Measurements from ENCODE around the gene INO80E. TPM values are rescaled to one million over a fixed set of nuclear protein-coding genes. Genes with fewer than 3 reads are reported as not detected.
A peak's percentile ranks its signal among the peaks of the same experiment; 100 is the strongest.

INO80E gene
- total and polyA plus RNA-seq, 2 of the 8 experiments (the other 6 are each of a cell fraction or from before 2014, with no cell fraction given) = 43.0 to 91.2 TPM

DNA sequence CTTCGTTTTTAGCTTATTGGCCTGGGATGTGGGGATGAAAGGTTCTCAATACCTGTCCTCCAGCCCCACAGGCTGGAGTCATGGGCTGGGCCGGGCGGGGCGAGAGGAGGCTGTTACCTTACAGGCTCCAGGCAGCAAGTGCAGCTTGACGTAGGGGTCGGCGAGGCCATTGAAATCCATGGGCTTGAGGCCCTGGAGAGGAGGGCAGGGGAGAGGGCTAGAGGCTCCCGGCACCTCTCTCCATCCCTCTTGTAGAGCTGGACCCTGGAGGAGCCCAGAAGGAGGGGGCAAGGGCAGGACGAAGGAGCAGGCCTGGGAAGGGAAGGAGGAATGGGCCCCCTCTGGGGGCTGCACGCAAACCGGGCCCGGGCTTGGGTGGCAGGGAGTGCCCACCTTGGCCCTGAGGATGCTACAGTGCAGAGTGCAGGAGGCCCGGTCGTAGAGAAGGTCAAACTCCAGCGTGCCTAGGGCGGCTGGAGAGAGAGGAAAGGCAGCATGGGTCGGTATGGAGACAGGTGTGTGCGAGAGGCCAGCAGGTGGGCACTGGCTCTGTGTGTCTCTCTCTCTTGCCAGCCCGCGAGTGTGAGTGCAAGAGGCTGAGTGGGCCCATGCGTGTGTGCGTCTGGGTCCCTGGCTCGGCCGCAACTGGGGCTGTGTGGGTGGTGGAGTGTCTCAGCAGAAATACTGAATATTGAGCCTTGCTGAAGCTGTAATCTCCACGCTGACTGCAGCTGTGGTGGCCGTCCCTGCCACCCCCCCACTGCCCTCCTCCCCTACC is 13.2 kb downstream of the INO80E start:
- peak overlapping the region; percentile 2 for H4K91ac ChIP-seq (replicated peaks; ENCODE audit: insufficient read length, low read length)
- ChIA-PET CTCF (ENCODE audit: partially characterized antibody) (interaction anchor here (0.8 to 3.1 kb wide), 9 partner anchors 8 to 144 kb away, joined by 3 to 15 read pairs (median 4); partner anchors contain the start of genes C16orf92 and INO80E), POLR2A (ENCODE audit: partially characterized antibody) (interaction anchor here (0.5 to 2.2 kb wide), 11 partner anchors 8 to 224 kb away, joined by 3 to 5 read pairs (median 3); partner anchors contain the start of genes HIRIP3, TAOK2 and TBX6)
- no peak overlapping the region for H2BK5ac ChIP-seq (ENCODE audit: low read depth, low read length)
- H3K4me3 ChIP-seq (ENCODE audit: extremely low read depth in 1 of 4, insufficient read depth in 2 of 4, low read depth in 3 of 4, low read length in 4 of 4) = no peak overlapping the region
- peaks cover 0 to 21% (median 13%) of the 10 kb centered on the region in 4 experiments; a peak in 6 of 7 replicates for H3K4me1 ChIP-seq (replicated peaks in 1 of 4; ENCODE audit: control insufficient read depth in 3 of 4, insufficient read depth in 4 of 4, low read length in 3 of 4)
- H2BK120ac ChIP-seq (replicated peaks; ENCODE audit: low read depth, low read length) = no peak overlapping the region
- H2AK5ac ChIP-seq (ENCODE audit: low read depth, low read length) = 0 out of 2 replicates have a peak overlapping the region, but pooled peaks have one; percentile 13
- H2BK12ac ChIP-seq (ENCODE audit: low read depth, low read length) = 0 out of 2 replicates have a peak overlapping the region, but pooled peaks have one; percentile 9
- FAIRE-seq (no peak), DNase-seq (ENCODE audit: low read depth in 1 of 2, low spot score in 2 of 2) (no peak)
- no peak overlapping the region; a peak in 2 of 7 replicates for H3K9ac ChIP-seq (replicated peaks in 1 of 4; ENCODE audit: extremely low read depth in 1 of 4, low read depth in 3 of 4, low read length in 3 of 4)
- no peaks in the 10 kb centered on the region for H3K79me1 ChIP-seq (ENCODE audit: low read depth, low read length)
- H2AFZ ChIP-seq (ENCODE audit: low read length) = no peak overlapping the region
- WGBS, 2 experiments (ENCODE audit: extremely low coverage in 1 of 2, insufficient coverage in 1 of 2, insufficient read length in 1 of 2, insufficient replicate concordance in 2 of 2, low coverage in 1 of 2, low lambda C conversion rate in 2 of 2, missing lambda C conversion rate in 1 of 2) = 71% methylated on average over 17 of the region's 26 CpGs; no CpG with 5 or more reads in 1 of the 2 experiments
- H3K23me2 ChIP-seq (ENCODE audit: low read depth, low read length) = peaks cover 16% of the 10 kb centered on the region
- no peak overlapping the region for H4K5ac ChIP-seq (ENCODE audit: insufficient read length, low read depth, low read length)
- H3K56ac ChIP-seq (replicated peaks; ENCODE audit: insufficient read length, low read depth, low read length) = no peak overlapping the region
- peaks cover 0 to 4% (median 0%) of the 10 kb centered on the region in 4 experiments; a peak in 1 of 8 replicates for H3K36me3 ChIP-seq (ENCODE audit: control insufficient read depth in 2 of 4, insufficient read depth in 4 of 4, low read length in 3 of 4)
- peaks cover 3 to 7% of the 10 kb centered on the region in 2 experiments for H4K20me1 ChIP-seq (replicated peaks in 1 of 2; ENCODE audit: control insufficient read depth in 1 of 2, insufficient read depth in 2 of 2, low read length in 2 of 2)
- H2BK15ac ChIP-seq (ENCODE audit: low read length) = no peak overlapping the region
- H3K23ac ChIP-seq (ENCODE audit: insufficient read length) = no peak overlapping the region
- H3K14ac ChIP-seq (ENCODE audit: insufficient read length) = no peak overlapping the region
- no peaks in the 10 kb centered on the region for H3K9me3 ChIP-seq (ENCODE audit: insufficient read depth in 2 of 2, low read depth in 1 of 2, low read length in 1 of 2)
- no peak overlapping the region for H3K4ac ChIP-seq (replicated peaks; ENCODE audit: insufficient read length, low read depth, low read length)
- H3K4me2 ChIP-seq (ENCODE audit: insufficient read depth in 1 of 2, low read depth in 2 of 2, low read length in 2 of 2) = no peak overlapping the region; a peak in 1 of 4 replicates
- H4K8ac ChIP-seq (ENCODE audit: extremely low read depth, insufficient read depth, low read length) = peak overlapping the region; percentile 35; the same call in 1 of the 2 replicates
- H3K27ac ChIP-seq (ENCODE audit: low read depth, low read length) = no peak overlapping the region
- H2BK20ac ChIP-seq (ENCODE audit: low read length) = no peak overlapping the region
- peaks cover 0 to 23% (median 13%) of the 10 kb centered on the region in 4 experiments; a peak in 5 of 7 replicates for H3K27me3 ChIP-seq (replicated peaks in 1 of 4; ENCODE audit: control insufficient read depth in 3 of 4, extremely low read depth in 1 of 4, insufficient read depth in 3 of 4, low read length in 3 of 4)
- H3K79me2 ChIP-seq (ENCODE audit: control insufficient read depth in 1 of 2, insufficient read depth in 2 of 2, low read length in 2 of 2) = no peaks in the 10 kb centered on the region
- no peak overlapping the region; the same call in 1 of the 2 replicates for H3K18ac ChIP-seq (ENCODE audit: extremely low read depth, low read length)
- no peak for TF ChIP-seq POLR2AphosphoS5 (IDR thresholded peaks at IDR 0.05; ENCODE audit: low read depth, low read length)
- TF ChIP-seq, protein P1, sequence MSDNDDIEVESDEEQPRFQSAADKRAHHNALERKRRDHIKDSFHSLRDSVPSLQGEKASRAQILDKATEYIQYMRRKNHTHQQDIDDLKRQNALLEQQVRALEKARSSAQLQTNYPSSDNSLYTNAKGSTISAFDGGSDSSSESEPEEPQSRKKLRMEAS (IDR thresholded peaks at IDR 0.05) = no peak
- TF ChIP-seq, protein P2, sequence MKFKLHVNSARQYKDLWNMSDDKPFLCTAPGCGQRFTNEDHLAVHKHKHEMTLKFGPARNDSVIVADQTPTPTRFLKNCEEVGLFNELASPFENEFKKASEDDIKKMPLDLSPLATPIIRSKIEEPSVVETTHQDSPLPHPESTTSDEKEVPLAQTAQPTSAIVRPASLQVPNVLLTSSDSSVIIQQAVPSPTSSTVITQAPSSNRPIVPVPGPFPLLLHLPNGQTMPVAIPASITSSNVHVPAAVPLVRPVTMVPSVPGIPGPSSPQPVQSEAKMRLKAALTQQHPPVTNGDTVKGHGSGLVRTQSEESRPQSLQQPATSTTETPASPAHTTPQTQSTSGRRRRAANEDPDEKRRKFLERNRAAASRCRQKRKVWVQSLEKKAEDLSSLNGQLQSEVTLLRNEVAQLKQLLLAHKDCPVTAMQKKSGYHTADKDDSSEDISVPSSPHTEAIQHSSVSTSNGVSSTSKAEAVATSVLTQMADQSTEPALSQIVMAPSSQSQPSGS (IDR thresholded peaks at IDR 0.05; ENCODE audit: low read length) = no peak
- TF ChIP-seq RNF2 (IDR thresholded peaks at IDR 0.05; ENCODE audit: borderline replicate concordance, low read depth, low read length, missing control alignments, poor library complexity, severe bottlenecking) = no peak
- TF ChIP-seq, protein P3, sequence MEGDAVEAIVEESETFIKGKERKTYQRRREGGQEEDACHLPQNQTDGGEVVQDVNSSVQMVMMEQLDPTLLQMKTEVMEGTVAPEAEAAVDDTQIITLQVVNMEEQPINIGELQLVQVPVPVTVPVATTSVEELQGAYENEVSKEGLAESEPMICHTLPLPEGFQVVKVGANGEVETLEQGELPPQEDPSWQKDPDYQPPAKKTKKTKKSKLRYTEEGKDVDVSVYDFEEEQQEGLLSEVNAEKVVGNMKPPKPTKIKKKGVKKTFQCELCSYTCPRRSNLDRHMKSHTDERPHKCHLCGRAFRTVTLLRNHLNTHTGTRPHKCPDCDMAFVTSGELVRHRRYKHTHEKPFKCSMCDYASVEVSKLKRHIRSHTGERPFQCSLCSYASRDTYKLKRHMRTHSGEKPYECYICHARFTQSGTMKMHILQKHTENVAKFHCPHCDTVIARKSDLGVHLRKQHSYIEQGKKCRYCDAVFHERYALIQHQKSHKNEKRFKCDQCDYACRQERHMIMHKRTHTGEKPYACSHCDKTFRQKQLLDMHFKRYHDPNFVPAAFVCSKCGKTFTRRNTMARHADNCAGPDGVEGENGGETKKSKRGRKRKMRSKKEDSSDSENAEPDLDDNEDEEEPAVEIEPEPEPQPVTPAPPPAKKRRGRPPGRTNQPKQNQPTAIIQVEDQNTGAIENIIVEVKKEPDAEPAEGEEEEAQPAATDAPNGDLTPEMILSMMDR (IDR thresholded peaks at IDR 0.05; ENCODE audit: control extremely low read depth in 1 of 3, insufficient read depth in 1 of 3, low read depth in 1 of 3, low read length in 3 of 3) = no peak
